Measurements from ENCODE around the gene FAM184B. TPM values are rescaled to one million over a fixed set of nuclear protein-coding genes. Genes with fewer than 3 reads are reported as not detected.

Gene FAM184B
- total RNA-seq, 2 donors from 2014 or later = not detected

GRCh38 chr4:17614416-17615299, 166.8 kb downstream of the FAM184B start, which contains the start of gene MED28:
Gene MED28, plus strand, starts transcription at chr4:17614641. Its CDS starts 14 bp downstream, at chr4:17614655.
- H3K4me1 ChIP-seq = peaks cover 0 to 43% of the 10 kb centered on the region in 2 donors
- TF ChIP-seq, protein P1, sequence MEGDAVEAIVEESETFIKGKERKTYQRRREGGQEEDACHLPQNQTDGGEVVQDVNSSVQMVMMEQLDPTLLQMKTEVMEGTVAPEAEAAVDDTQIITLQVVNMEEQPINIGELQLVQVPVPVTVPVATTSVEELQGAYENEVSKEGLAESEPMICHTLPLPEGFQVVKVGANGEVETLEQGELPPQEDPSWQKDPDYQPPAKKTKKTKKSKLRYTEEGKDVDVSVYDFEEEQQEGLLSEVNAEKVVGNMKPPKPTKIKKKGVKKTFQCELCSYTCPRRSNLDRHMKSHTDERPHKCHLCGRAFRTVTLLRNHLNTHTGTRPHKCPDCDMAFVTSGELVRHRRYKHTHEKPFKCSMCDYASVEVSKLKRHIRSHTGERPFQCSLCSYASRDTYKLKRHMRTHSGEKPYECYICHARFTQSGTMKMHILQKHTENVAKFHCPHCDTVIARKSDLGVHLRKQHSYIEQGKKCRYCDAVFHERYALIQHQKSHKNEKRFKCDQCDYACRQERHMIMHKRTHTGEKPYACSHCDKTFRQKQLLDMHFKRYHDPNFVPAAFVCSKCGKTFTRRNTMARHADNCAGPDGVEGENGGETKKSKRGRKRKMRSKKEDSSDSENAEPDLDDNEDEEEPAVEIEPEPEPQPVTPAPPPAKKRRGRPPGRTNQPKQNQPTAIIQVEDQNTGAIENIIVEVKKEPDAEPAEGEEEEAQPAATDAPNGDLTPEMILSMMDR (IDR thresholded peaks at IDR 0.05) = peak in 1 of 2 donors; percentile 40

DNA sequence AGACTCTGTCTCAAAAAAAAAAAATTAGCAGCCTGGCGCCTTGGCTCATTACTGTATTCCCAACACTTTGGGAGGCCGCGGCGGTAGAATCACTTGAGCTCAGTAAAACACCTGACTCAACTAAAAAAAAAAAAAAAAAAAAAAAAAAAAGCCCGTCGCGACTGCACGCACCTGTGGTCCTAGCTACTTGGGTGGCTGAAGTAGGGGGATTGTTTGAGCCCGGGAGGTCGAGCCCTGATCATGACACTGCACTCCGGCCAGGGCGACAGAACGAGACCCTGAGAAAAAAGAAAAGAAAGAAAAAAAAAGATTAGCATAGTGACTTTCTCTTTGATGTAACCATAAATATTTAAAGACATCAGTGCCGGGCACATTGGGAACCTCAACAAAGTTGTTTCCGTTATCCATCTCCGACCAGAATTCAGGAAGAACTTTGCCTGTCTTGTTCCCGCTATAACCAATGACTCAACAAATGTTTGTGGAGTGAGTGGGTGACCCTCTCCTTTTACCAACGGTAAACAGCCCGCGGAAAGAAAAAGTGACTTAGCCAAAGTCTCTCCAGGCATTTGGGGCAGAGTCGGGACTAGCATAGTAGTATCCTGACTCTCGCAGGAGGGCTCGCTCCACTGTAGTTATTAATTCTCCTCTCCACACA, 167.5 kb downstream of the FAM184B start:
- H3K4me1 ChIP-seq = peaks cover 0 to 36% of the 10 kb centered on the region in 2 donors
- peak overlapping the region; percentile 85 to 94 for H3K4me3 ChIP-seq
- no peak for DNase-seq (ENCODE audit: low spot score)

More at GRCh38 chr4:17614416-17615299, 166.8 kb downstream of the FAM184B start, which contains the start of gene MED28:
- peak within 1 kb of the TSS; percentile 85 to 94 for H3K4me3 ChIP-seq
- no peaks in the 10 kb centered on the region for H3K27me3 ChIP-seq
- no peaks in the 10 kb centered on the region for H3K9me3 ChIP-seq
- peak; percentile 98 for DNase-seq (ENCODE audit: low spot score)
- H3K36me3 ChIP-seq = no peaks in the 10 kb centered on the region
- peak within 1 kb of the TSS; percentile 83 to 88 for H3K27ac ChIP-seq

DNA sequence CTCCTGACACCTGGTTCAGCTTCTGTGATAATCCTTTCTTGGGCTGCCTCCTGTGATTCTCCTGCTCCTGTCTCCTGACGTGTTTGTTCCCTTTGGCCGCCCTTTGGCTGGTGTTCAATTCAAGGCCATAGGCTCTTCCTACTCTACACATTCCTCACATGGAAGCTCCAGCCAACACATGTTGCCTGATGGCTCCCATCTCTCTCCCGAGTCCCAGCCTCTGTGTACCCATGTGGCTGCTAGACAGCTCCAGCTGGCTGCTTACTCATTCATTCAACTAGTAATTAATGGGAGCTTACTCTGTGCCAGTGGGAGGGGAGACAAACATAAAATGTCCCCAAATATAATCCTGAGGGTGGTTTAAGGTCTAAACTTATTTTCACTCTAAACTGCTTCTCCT, 176.2 kb downstream of the FAM184B start:
- H3K4me3 ChIP-seq = no peak overlapping the region
- no peak for DNase-seq (ENCODE audit: low spot score)
- H3K4me1 ChIP-seq = no peaks in the 10 kb centered on the region
- H3K27ac ChIP-seq = no peak overlapping the region
- H3K36me3 ChIP-seq = peaks cover 57% of the 10 kb centered on the region
- H3K9me3 ChIP-seq = no peaks in the 10 kb centered on the region
- H3K27me3 ChIP-seq = no peaks in the 10 kb centered on the region
- TF ChIP-seq, protein P1 (IDR thresholded peaks at IDR 0.05) = no peak

More for the DNA sequence above, 167.5 kb downstream of the FAM184B start:
- Histone ChIP-seq H3K9me3 (no peaks in the 10 kb centered on the region), H3K27ac (peak overlapping the region; percentile 83 to 88), H3K36me3 (no peaks in the 10 kb centered on the region), H3K27me3 (no peaks in the 10 kb centered on the region)
- TF ChIP-seq, protein P1 (IDR thresholded peaks at IDR 0.05) = no peak

DNA sequence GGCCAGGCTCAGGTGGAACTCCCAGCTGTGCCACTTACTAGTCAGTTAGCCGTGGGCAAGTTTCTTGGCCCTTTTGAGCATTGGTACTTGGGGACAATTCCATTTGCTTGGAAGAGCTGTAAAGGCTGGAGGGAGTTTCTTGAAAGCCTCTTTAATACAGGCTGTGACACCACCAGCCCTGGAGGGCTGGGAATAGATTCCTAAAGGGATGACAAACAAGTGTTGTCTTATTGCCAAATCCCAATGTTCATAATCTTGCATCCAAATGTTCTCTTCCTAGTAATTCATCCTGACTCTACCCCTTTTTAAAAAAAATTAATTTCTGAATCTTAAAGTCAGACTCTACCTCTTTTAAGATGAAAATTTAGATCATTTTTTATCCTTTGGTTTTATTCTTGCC, 181.6 kb downstream of the FAM184B start:
- no peaks in the 10 kb centered on the region for H3K4me1 ChIP-seq
- no peak overlapping the region for H3K4me3 ChIP-seq
- no peak for DNase-seq (ENCODE audit: low spot score)
- H3K27ac ChIP-seq = no peak overlapping the region
- H3K36me3 ChIP-seq = peaks cover 78% of the 10 kb centered on the region
- TF ChIP-seq, protein P1 (IDR thresholded peaks at IDR 0.05) = no peak
- H3K9me3 ChIP-seq = no peaks in the 10 kb centered on the region
- H3K27me3 ChIP-seq = no peaks in the 10 kb centered on the region

GRCh38 chr4:17597517-17597916, 183.9 kb downstream of the FAM184B start:
- Histone ChIP-seq H3K36me3 (peaks cover 78% of the 10 kb centered on the region), H3K4me3 (no peak overlapping the region), H3K27ac (no peak overlapping the region), H3K4me1 (no peaks in the 10 kb centered on the region), H3K9me3 (no peaks in the 10 kb centered on the region), H3K27me3 (no peaks in the 10 kb centered on the region)
- TF ChIP-seq, protein P1 (IDR thresholded peaks at IDR 0.05) = no peak
- DNase-seq (ENCODE audit: low spot score) = no peak
